GM23338 (cell line): Measurements from ENCODE around the gene TSPEAR. TPM values are rescaled to one million over a fixed set of nuclear protein-coding genes. Genes with fewer than 3 reads are reported as not detected.
A peak's percentile ranks its signal among the peaks of the same experiment; 100 is the strongest.

Experiments used
- ATAC-seq: fragments of 200-7000 bp; cut with Tn5 transposase; 3 replicates; pipeline ENCODE4 v1.9.1; 2020
- DNase-seq: peaks from one replicate; pipeline ENCODE4 v3.0.0-alpha.2; 2015; ENCODE audit warnings: low spot score
- H2AFZ ChIP-seq: fragments of 200-600 bp; sonication (generic); 2 replicates; pipeline ENCODE4 v1.8.0; 2016; ENCODE audit warnings: antibody characterized with exemption, mild to moderate bottlenecking, moderate library complexity
- H3F3A ChIP-seq: fragments of 200-600 bp; sonication (generic); replicated peaks from 2 replicates; pipeline ENCODE4 v1.8.0; 2017; ENCODE audit warnings: antibody characterized with exemption, mixed run types, low read depth
- H3K27ac ChIP-seq: fragments of 200-600 bp; sonication (generic); 2 replicates; pipeline ENCODE4 v1.6.1; 2016; ENCODE audit warnings: low read depth
- H3K27me3 ChIP-seq: fragments of 200-600 bp; sonication (generic); 2 replicates; pipeline ENCODE4 v1.8.0; 2016; ENCODE audit warnings: mild to moderate bottlenecking, mixed run types, moderate library complexity; ENCODE audit not compliant: insufficient read depth
- H3K36me3 ChIP-seq: fragments of 200-600 bp; sonication (generic); 2 replicates; pipeline ENCODE4 v1.8.0; 2016; ENCODE audit warnings: mild to moderate bottlenecking; ENCODE audit not compliant: insufficient read depth
- H3K4me1 ChIP-seq: fragments of 200-600 bp; sonication (generic); 2 replicates; pipeline ENCODE4 v1.8.0; 2016; ENCODE audit warnings: mild to moderate bottlenecking, moderate library complexity; ENCODE audit not compliant: insufficient read depth
- H3K4me2 ChIP-seq: fragments of 200-600 bp; sonication (generic); 2 replicates; pipeline ENCODE4 v1.7.1; 2017; ENCODE audit warnings: mixed run types
- H3K4me3 ChIP-seq: fragments of 200-600 bp; sonication (generic); 2 replicates; pipeline ENCODE4 v1.6.1; 2016; ENCODE audit warnings: mixed run types
- H3K79me2 ChIP-seq: fragments of 200-600 bp; sonication (generic); replicated peaks from 2 replicates; pipeline ENCODE4 v1.8.0; 2017; ENCODE audit warnings: mild to moderate bottlenecking; ENCODE audit not compliant: insufficient read depth
- H3K9me2 ChIP-seq: fragments of 200-600 bp; sonication (generic); 2 replicates; pipeline ENCODE4 v1.8.0; 2017; ENCODE audit not compliant: insufficient read depth
- H4K20me1 ChIP-seq: fragments of 200-600 bp; sonication (generic); replicated peaks from 2 replicates; pipeline ENCODE4 v1.8.0; 2017; ENCODE audit warnings: mild to moderate bottlenecking; ENCODE audit not compliant: insufficient read depth
- H3K27ac Mint-ChIP-seq: 2 replicates; pipeline ENCODE4 v1.8.0; 2020; ENCODE audit warnings: inconsistent platforms, mild to moderate bottlenecking, moderate library complexity, mixed read lengths
- H3K27me3 Mint-ChIP-seq: 3 replicates; pipeline ENCODE4 v1.8.0; 2022; ENCODE audit warnings: low read depth, mild to moderate bottlenecking, moderate library complexity, mixed read lengths, inconsistent platforms; ENCODE audit not compliant: insufficient read depth, poor library complexity
- H3K36me3 Mint-ChIP-seq: 3 replicates; pipeline ENCODE4 v1.8.0; 2021; ENCODE audit warnings: low read depth, mild to moderate bottlenecking, inconsistent platforms, moderate library complexity, mixed read lengths
- H3K4me1 Mint-ChIP-seq: 3 replicates; pipeline ENCODE4 v1.8.0; 2020; ENCODE audit warnings: mild to moderate bottlenecking, inconsistent platforms, mixed read lengths
- H3K4me3 Mint-ChIP-seq: 3 replicates; pipeline ENCODE4 v1.8.0; 2021; ENCODE audit warnings: moderate library complexity, mild to moderate bottlenecking, inconsistent platforms, mixed read lengths
- H3K9me3 Mint-ChIP-seq: 3 replicates; pipeline ENCODE4 v1.8.0; 2020; ENCODE audit warnings: moderate library complexity, mild to moderate bottlenecking, inconsistent platforms, mixed read lengths
- CREB1 ChIP-seq: fragments of 250-450 bp; sonication (Bioruptor Pico); IDR thresholded peaks from 2 replicates; pipeline ENCODE4 v1.5.0; 2020; ENCODE audit warnings: low read depth, mild to moderate bottlenecking, moderate library complexity
- CTCF ChIP-seq, 2 experiments: fragments of 200-600 bp in 1 of 2; sonication (generic) in 1 of 2; conservative IDR thresholded peaks; 2 replicates each; pipeline versions ENCODE4 v1.5.1 to v1.6.1; 2016 to 2017; ENCODE audit warnings: antibody characterized with exemption in 2 of 2, low read depth in 2 of 2, mild to moderate bottlenecking in 2 of 2, moderate library complexity in 1 of 2
- ETS1 ChIP-seq: IDR thresholded peaks from 2 replicates; pipeline ENCODE4 v1.6.1; 2016; ENCODE audit warnings: antibody characterized with exemption
- EZH2 ChIP-seq: fragments of 200-600 bp; sonication (generic); IDR thresholded peaks from one replicate; pipeline ENCODE4 v1.8.0; 2017; ENCODE audit warnings: antibody characterized with exemption, mild to moderate bottlenecking, low read depth; ENCODE audit not compliant: unreplicated experiment
- EZH2phosphoT487 ChIP-seq: fragments of 200-600 bp; sonication (generic); IDR thresholded peaks from one replicate; pipeline ENCODE4 v1.8.1; 2018; ENCODE audit warnings: antibody characterized with exemption; ENCODE audit not compliant: unreplicated experiment
- JUNB ChIP-seq: IDR thresholded peaks from one replicate; pipeline ENCODE4 v1.6.1; 2016; ENCODE audit warnings: antibody characterized with exemption; ENCODE audit not compliant: unreplicated experiment
- NANOG ChIP-seq: IDR thresholded peaks from 2 replicates; pipeline ENCODE4 v1.6.1; 2016; ENCODE audit warnings: antibody characterized with exemption, borderline replicate concordance
- POLR2AphosphoS5 ChIP-seq: IDR thresholded peaks from 2 replicates; pipeline ENCODE4 v1.6.1; 2016; ENCODE audit warnings: antibody characterized with exemption, low read depth
- REST ChIP-seq: IDR thresholded peaks from one replicate; pipeline ENCODE4 v1.6.1; 2018; ENCODE audit warnings: antibody characterized with exemption; ENCODE audit not compliant: unreplicated experiment
- STAT1 ChIP-seq: IDR thresholded peaks from one replicate; pipeline ENCODE4 v1.6.1; 2016; ENCODE audit warnings: antibody characterized with exemption; ENCODE audit not compliant: unreplicated experiment
- ZNF114 ChIP-seq: fragments of 250-450 bp; sonication (Bioruptor Pico); IDR thresholded peaks from 2 replicates; pipeline ENCODE4 v1.5.0; 2020; ENCODE audit warnings: mild to moderate bottlenecking, moderate library complexity
- ZNF331 ChIP-seq: fragments of 250-450 bp; sonication (Bioruptor Pico); IDR thresholded peaks from 2 replicates; pipeline ENCODE4 v1.5.0; 2020; ENCODE audit warnings: low read depth, mild to moderate bottlenecking, moderate library complexity
- ZNF462 ChIP-seq: fragments of 250-450 bp; sonication (Bioruptor Pico); IDR thresholded peaks from 2 replicates; pipeline ENCODE4 v1.5.0; 2020; ENCODE audit warnings: mild to moderate bottlenecking, moderate library complexity
- polyA plus RNA-seq: library from polyadenylated mRNA; unstranded; fragments of >200 nt; fragmentation: Nextera tagmentation; extraction: Ambion mirVana; gene quantifications from 2 replicates; pipeline ENCODE4 v1.2.1, GENCODE V29; 2016
- total RNA-seq: library from RNA; depleted of rRNA; stranded (reverse); fragments of >200 nt; shearing (Covaris generic); gene quantifications from 2 replicates; pipeline ENCODE4 v1.2.3, GENCODE V29; 2014

The TSPEAR gene
- total and polyA plus RNA-seq, 2 experiments from 2014 or later: 0.35 to 0.92 TPM

- Histone ChIP-seq H3F3A (peaks cover 7% of the 10 kb centered on the region; the same call in 1 of the 2 replicates), H4K20me1 (no peaks in the 10 kb centered on the region), H3K4me3 (peak overlapping the region; percentile 39), H3K79me2 (no peaks in the 10 kb centered on the region), H3K27ac (peak overlapping the region; percentile 81), H3K4me1 (peaks cover 33% of the 10 kb centered on the region), H2AFZ (peak overlapping the region; percentile 52; the same call in 1 of the 2 replicates), H3K27me3 (no peaks in the 10 kb centered on the region), H3K4me2 (peak overlapping the region; percentile 64), H3K36me3 (peaks cover 5% of the 10 kb centered on the region; the same call in 1 of the 2 replicates), H3K9me2 (no peaks in the 10 kb centered on the region; the same call in 1 of the 2 replicates)
- peak; percentile 91 for DNase-seq
- Mint-ChIP-seq H3K27me3 (peaks cover 9% of the 10 kb centered on the region), H3K4me3 (peak overlapping the region; percentile 68), H3K4me1 (peaks cover 41% of the 10 kb centered on the region), H3K27ac (peak overlapping the region; percentile 42), H3K9me3 (peaks cover 37% of the 10 kb centered on the region), H3K36me3 (peaks cover 10% of the 10 kb centered on the region; the same call in 1 of the 3 replicates)
- peak; percentile 93 for ATAC-seq
- TF ChIP-seq JUNB (no peak), CTCF (conservative IDR thresholded peaks at IDR 0.05; ENCODE audit: low read depth in 2 of 2) (no peak), EZH2phosphoT487 (no peak), ZNF114 (no peak), POLR2AphosphoS5 (no peak), REST (no peak), ETS1 (no peak), NANOG (no peak), ZNF462 (no peak), ZNF331 (CRISPR knock-in tag) (no peak), STAT1 (no peak), EZH2 (no peak), CREB1 (CRISPR knock-in tag) (no peak)
Measured at GRCh38 chr21:44748621-44749020, 37.2 kb upstream of the TSPEAR start.
